GM19468 (cell line): ENCODE measurements around the gene SLBP.
"Not testable (repeated sequence)": the region's sequence is repeated elsewhere in the genome, so short reads cannot be mapped to it uniquely, and the experiment has no call there.

Source experiments
- ATAC-seq: cut with Tn5 transposase; IDR thresholded peaks from one replicate; pipeline ENCODE4 v1.9.1; 2021; ENCODE audit warnings: mild to moderate bottlenecking, moderate library complexity, moderate number of reproducible peaks; ENCODE audit not compliant: unreplicated experiment; ENCODE audit errors: extremely low read depth

SLBP gene

GRCh38 chr4:1683261-1683735, 28.8 kb downstream of the SLBP start:
- no peak for ATAC-seq

GRCh38 chr4:1682860-1683259, 29.3 kb downstream of the SLBP start:
- ATAC-seq = no peak

GRCh38 chr4:1678244-1678643, 33.9 kb downstream of the SLBP start:
- no peak for ATAC-seq

GRCh38 chr4:1676605-1677525, 35.3 kb downstream of the SLBP start:
- no peak for ATAC-seq

GRCh38 chr4:1675802-1676137, 36.3 kb downstream of the SLBP start:
- no peak for ATAC-seq

- no peak for ATAC-seq
These were observed 36.9 kb downstream of the SLBP start for GRCh38 chr4:1675136-1675801.

GRCh38 chr4:1674682-1675081, 37.4 kb downstream of the SLBP start:
- no peak for ATAC-seq

- ATAC-seq = no peak
These were observed 38.4 kb downstream of the SLBP start for GRCh38 chr4:1673671-1674070.

- not testable (repeated sequence) for ATAC-seq
These were observed 41.1 kb downstream of the SLBP start for GRCh38 chr4:1671011-1671410.

GRCh38 chr4:1670279-1670678, 41.8 kb downstream of the SLBP start:
- no peak for ATAC-seq

GRCh38 chr4:1669850-1670249, 42.3 kb downstream of the SLBP start:
- ATAC-seq = no peak

- no peak for ATAC-seq
These were observed 42.8 kb downstream of the SLBP start for GRCh38 chr4:1669270-1669669.

- no peak for ATAC-seq
These were observed 43.7 kb downstream of the SLBP start for GRCh38 chr4:1668488-1668840.

GRCh38 chr4:1667273-1667672, 44.8 kb downstream of the SLBP start:
- no peak for ATAC-seq

- ATAC-seq = no peak
These were observed 45.7 kb downstream of the SLBP start for GRCh38 chr4:1666391-1666790.

GRCh38 chr4:1664141-1664540, 48.0 kb downstream of the SLBP start:
- ATAC-seq = no peak

- ATAC-seq = no peak
These were observed 48.6 kb downstream of the SLBP start for GRCh38 chr4:1663549-1663948.

GRCh38 chr4:1661695-1662094, 50.4 kb downstream of the SLBP start:
- ATAC-seq = no peak

GRCh38 chr4:1660948-1661677, 51.0 kb downstream of the SLBP start:
- ATAC-seq = no peak

GRCh38 chr4:1659104-1660043, 52.7 kb downstream of the SLBP start:
- no peak for ATAC-seq
